CD8-positive, alpha-beta memory T cell (primary cell): Measurements from ENCODE around the gene PDGFB. TPM values are rescaled to one million over a fixed set of nuclear protein-coding genes. Genes with fewer than 3 reads are reported as not detected.

Experiments used
- CTCF ChIA-PET: fragments of 350-600 bp; sonication (Branson Sonifier 250); formaldehyde crosslinking; loops from one replicate; lab custom pipeline; 2021; ENCODE audit warnings: antibody characterized with exemption; lab: Charles Lee
- POLR2A ChIA-PET: fragments of 350-600 bp; sonication (Branson Sonifier 250); formaldehyde crosslinking; loops from one replicate; lab custom pipeline; 2021; ENCODE audit warnings: antibody characterized with exemption; lab: Charles Lee
- DNase-seq, 5 donors: peaks; one replicate each; pipeline versions ENCODE4 v3.0.0 to v3.0.0-alpha.2; 2020 to 2022; ENCODE audit warnings: mixed read lengths in 1 of 5
- H3K27ac ChIP-seq: one replicate; pipeline ENCODE4 v1.7.0; 2013; ENCODE audit warnings: low read depth, mild to moderate bottlenecking, low read length, moderate library complexity
- H3K27me3 ChIP-seq: 2 replicates; pipeline ENCODE4 v1.7.0; 2013; ENCODE audit warnings: low read length, mild to moderate bottlenecking; ENCODE audit not compliant: insufficient read depth, poor library complexity, severe bottlenecking
- H3K36me3 ChIP-seq: 2 replicates; pipeline ENCODE4 v1.7.0; 2013; ENCODE audit warnings: mild to moderate bottlenecking, low read length, moderate library complexity; ENCODE audit not compliant: insufficient read depth
- H3K4me1 ChIP-seq: 2 replicates; pipeline ENCODE4 v1.7.0; 2013; ENCODE audit warnings: mild to moderate bottlenecking, low read length, moderate library complexity; ENCODE audit not compliant: insufficient read depth
- H3K4me3 ChIP-seq: 2 replicates; pipeline ENCODE4 v1.7.0; 2013; ENCODE audit warnings: mild to moderate bottlenecking, low read length
- H3K9me3 ChIP-seq: 2 replicates; pipeline ENCODE4 v1.7.0; 2013; ENCODE audit warnings: mild to moderate bottlenecking, low read length
- H3K27ac Mint-ChIP-seq, 8 donors: one replicate each; pipeline ENCODE4 v1.8.0; 2020 to 2021; ENCODE audit warnings: mixed read lengths in 8 of 8, mild to moderate bottlenecking in 6 of 8, inconsistent platforms in 3 of 8, moderate library complexity in 3 of 8
- H3K27me3 Mint-ChIP-seq, 2 donors: one replicate each; pipeline ENCODE4 v1.8.0; 2020 to 2021; ENCODE audit warnings: mixed read lengths in 2 of 2, mild to moderate bottlenecking in 1 of 2, moderate library complexity in 1 of 2
- H3K36me3 Mint-ChIP-seq, 3 donors: one replicate each; pipeline ENCODE4 v1.8.0; 2020 to 2021; ENCODE audit warnings: mixed read lengths in 3 of 3, inconsistent platforms in 1 of 3, mild to moderate bottlenecking in 1 of 3
- H3K4me1 Mint-ChIP-seq, 3 donors: one replicate each; pipeline ENCODE4 v1.8.0; 2020 to 2021; ENCODE audit warnings: mixed read lengths in 3 of 3, inconsistent platforms in 1 of 3, mild to moderate bottlenecking in 1 of 3
- H3K4me3 Mint-ChIP-seq, 7 donors: one replicate each; pipeline ENCODE4 v1.8.0; 2020 to 2021; ENCODE audit warnings: mixed read lengths in 7 of 7, mild to moderate bottlenecking in 6 of 7, moderate library complexity in 4 of 7, inconsistent platforms in 2 of 7
- H3K9me3 Mint-ChIP-seq, 5 donors: one replicate each; pipeline ENCODE4 v1.8.0; 2020 to 2022; ENCODE audit warnings: mixed read lengths in 5 of 5, mild to moderate bottlenecking in 3 of 5, moderate library complexity in 2 of 5, inconsistent platforms in 1 of 5
- polyA plus RNA-seq: library from polyadenylated mRNA; unstranded; fragments of 300-500 nt; fragmentation: Illumina TruSeq; gene quantifications from one replicate; pipeline ENCODE4 v1.2.3, GENCODE V29; 2021
- total RNA-seq, 2 experiments: library from RNA; stranded (reverse); gene quantifications; one replicate each; pipeline ENCODE4 v1.2.3, GENCODE V29; 2021

Gene PDGFB
- total and polyA plus RNA-seq, 3 experiments from 2014 or later: 2.3 to 18.2 (median 3.0) TPM

GRCh38 chr22:39289533-39289932 lies 44.8 kb upstream of the PDGFB start:
- CTCF ChIA-PET: interaction anchor here (1.3 kb wide), 1 partner anchor 29 kb away, joined by 3 read pairs; no protein-coding TSS in a partner anchor

GRCh38 chr22:39288135-39288898 lies 43.5 kb upstream of the PDGFB start:
- Mint-ChIP-seq H3K27me3 (peaks cover 0 to 2% of the 10 kb centered on the region in 2 donors), H3K27ac (no peak overlapping the region), H3K4me3 (no peak overlapping the region), H3K4me1 (peaks cover 3 to 9% (median 8%) of the 10 kb centered on the region in 3 donors), H3K36me3 (peaks cover 0 to 5% (median 0%) of the 10 kb centered on the region in 3 donors), H3K9me3 (peaks cover 0 to 5% (median 3%) of the 10 kb centered on the region in 5 donors)
- Histone ChIP-seq H3K36me3 (no peaks in the 10 kb centered on the region), H3K9me3 (no peaks in the 10 kb centered on the region), H3K4me3 (no peak overlapping the region), H3K4me1 (no peaks in the 10 kb centered on the region), H3K27me3 (no peaks in the 10 kb centered on the region), H3K27ac (no peak overlapping the region)
- CTCF ChIA-PET: no interaction called here
- no peak for DNase-seq
- POLR2A ChIA-PET: no interaction called here

More at GRCh38 chr22:39289533-39289932, 44.8 kb upstream of the PDGFB start:
- Mint-ChIP-seq H3K27me3 (peaks cover 2 to 4% of the 10 kb centered on the region in 2 donors), H3K4me1 (peaks cover 3 to 9% (median 8%) of the 10 kb centered on the region in 3 donors), H3K27ac (no peak overlapping the region), H3K4me3 (no peak overlapping the region), H3K9me3 (peaks cover 0 to 5% (median 3%) of the 10 kb centered on the region in 5 donors), H3K36me3 (peaks cover 0 to 5% (median 0%) of the 10 kb centered on the region in 3 donors)
- POLR2A ChIA-PET: no interaction called here
- no peaks in the 10 kb centered on the region for H3K36me3 ChIP-seq
- DNase-seq: no peak
- H3K4me3 ChIP-seq: no peak overlapping the region
- no peak overlapping the region for H3K27ac ChIP-seq
- no peaks in the 10 kb centered on the region for H3K27me3 ChIP-seq
- H3K4me1 ChIP-seq: no peaks in the 10 kb centered on the region
- no peaks in the 10 kb centered on the region for H3K9me3 ChIP-seq

DNA sequence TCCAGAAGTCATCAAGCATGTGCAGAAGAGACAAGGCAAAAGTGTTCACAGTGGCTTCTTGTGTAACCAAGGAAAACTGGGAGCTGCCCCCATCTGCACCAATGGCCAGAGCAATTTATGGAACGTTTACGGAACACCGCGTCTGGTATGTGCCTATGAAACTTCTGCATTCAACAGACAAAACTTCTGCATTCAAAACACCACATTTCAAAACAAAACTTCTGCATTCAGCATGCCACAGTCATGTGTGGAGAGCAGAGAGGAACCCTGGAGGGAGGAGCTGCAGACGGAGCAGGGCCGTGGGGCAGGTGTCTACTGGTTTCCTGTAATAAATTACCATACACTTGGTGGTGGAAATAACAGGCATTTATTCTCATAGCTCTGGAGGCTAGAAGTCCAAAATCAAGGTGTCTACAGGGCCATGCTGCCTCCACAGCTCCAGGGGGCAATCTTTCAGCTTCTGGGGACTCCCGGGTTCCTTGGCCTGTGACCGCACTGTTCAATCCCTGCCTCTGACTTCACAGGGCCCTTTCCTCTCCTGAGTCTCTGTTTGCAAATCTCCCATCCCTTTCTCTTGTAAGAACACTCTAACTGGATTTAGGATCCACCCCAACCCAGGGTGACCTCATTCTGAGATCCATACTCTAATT lies 42.4 kb upstream of the PDGFB start:
- Mint-ChIP-seq H3K36me3 (peaks cover 0 to 5% (median 0%) of the 10 kb centered on the region in 3 donors), H3K4me1 (peaks cover 3 to 9% (median 8%) of the 10 kb centered on the region in 3 donors), H3K27ac (peak overlapping the region in 1 of 8 donors; percentile 27), H3K27me3 (peaks cover 0 to 2% of the 10 kb centered on the region in 2 donors), H3K9me3 (peaks cover 0 to 5% (median 3%) of the 10 kb centered on the region in 5 donors), H3K4me3 (no peak overlapping the region)
- H3K36me3 ChIP-seq: no peaks in the 10 kb centered on the region
- no peak overlapping the region for H3K4me3 ChIP-seq
- DNase-seq: no peak
- H3K27me3 ChIP-seq: no peaks in the 10 kb centered on the region
- H3K27ac ChIP-seq: peak overlapping the region; percentile 4
- H3K4me1 ChIP-seq: no peaks in the 10 kb centered on the region
- ChIA-PET POLR2A (no interaction called here), CTCF (no interaction called here)
- no peaks in the 10 kb centered on the region for H3K9me3 ChIP-seq

DNA sequence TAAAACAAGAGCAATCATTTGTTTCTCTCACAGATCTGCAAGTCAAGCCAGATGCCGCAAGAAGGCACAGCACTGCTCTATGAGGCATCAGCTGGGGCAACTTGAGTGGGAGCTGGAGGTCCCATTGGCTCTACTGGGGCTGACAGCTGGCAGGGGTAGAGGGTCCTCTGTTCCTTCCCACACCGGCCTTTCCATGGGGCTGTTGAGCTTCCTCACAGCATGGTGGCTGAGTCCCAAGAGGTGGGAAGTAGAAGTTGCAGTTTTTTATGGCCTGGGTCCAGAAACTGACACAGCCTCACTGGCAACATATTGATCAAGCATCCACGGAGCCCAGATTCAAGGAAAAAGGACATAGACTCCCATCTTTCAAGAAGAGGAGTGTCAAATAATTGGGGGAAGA lies 40.2 kb upstream of the PDGFB start:
- Mint-ChIP-seq H3K27ac (no peak overlapping the region), H3K36me3 (peaks cover 0 to 5% (median 0%) of the 10 kb centered on the region in 3 donors), H3K4me3 (no peak overlapping the region), H3K4me1 (peaks cover 3 to 9% (median 8%) of the 10 kb centered on the region in 3 donors), H3K27me3 (no peaks in the 10 kb centered on the region), H3K9me3 (peaks cover 0 to 5% (median 3%) of the 10 kb centered on the region in 5 donors)
- Histone ChIP-seq H3K36me3 (no peaks in the 10 kb centered on the region), H3K27ac (no peak overlapping the region), H3K9me3 (no peaks in the 10 kb centered on the region), H3K4me1 (no peaks in the 10 kb centered on the region), H3K27me3 (no peaks in the 10 kb centered on the region), H3K4me3 (no peak overlapping the region)
- ChIA-PET POLR2A (no interaction called here), CTCF (interaction anchor here (2.5 kb wide), 1 partner anchor 114 kb away, joined by 9 read pairs; no protein-coding TSS in a partner anchor)
- DNase-seq: no peak

DNA sequence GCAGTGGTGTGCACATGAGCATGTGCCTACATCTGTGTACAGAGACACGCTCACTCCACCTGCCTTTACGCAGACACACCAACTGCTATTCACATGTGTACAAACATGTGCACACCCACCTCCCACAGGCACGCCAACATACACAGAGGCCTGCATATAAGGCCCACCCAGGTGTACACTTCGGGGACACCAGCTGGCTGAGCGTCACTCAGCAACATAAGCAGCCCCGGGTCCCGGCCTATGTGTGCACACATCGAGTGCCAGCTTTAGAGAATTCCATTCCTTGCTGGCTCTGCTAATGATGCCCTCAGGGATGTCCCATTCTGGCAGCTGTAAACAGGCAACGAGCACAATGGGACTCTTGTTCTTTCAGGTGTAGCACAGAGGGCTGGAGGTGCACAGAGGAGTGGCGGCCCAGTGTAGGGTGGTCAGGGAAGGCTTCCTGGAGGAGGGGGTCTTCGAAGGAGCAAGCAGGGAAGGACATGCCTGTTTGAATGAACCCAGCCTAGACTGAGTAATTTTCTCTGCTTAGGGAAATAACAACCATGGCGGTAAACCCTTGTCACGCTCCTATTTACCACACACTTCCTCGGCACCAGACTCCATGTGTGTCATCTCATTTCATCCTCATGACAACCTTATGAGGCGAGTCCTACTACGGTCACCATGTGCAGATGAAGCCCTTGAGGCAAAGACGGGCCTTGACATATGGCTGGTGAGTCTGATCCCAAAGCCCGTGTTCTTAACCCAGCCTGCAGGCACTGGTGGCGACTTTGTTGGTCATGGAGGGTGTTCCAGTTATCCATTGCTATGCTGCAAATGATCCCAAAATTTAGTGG lies 39.6 kb upstream of the PDGFB start:
- no peaks in the 10 kb centered on the region for H3K27me3 Mint-ChIP-seq
- Histone ChIP-seq H3K36me3 (no peaks in the 10 kb centered on the region), H3K4me1 (no peaks in the 10 kb centered on the region), H3K9me3 (no peaks in the 10 kb centered on the region), H3K27ac (peak overlapping the region; percentile 67), H3K4me3 (no peak overlapping the region), H3K27me3 (no peaks in the 10 kb centered on the region)
- H3K4me1 Mint-ChIP-seq: peaks cover 3 to 9% (median 8%) of the 10 kb centered on the region in 3 donors
- H3K9me3 Mint-ChIP-seq: peaks cover 0 to 5% (median 3%) of the 10 kb centered on the region in 5 donors
- no peak overlapping the region for H3K27ac Mint-ChIP-seq
- ChIA-PET POLR2A (no interaction called here), CTCF (interaction anchor here (2.5 kb wide), 1 partner anchor 114 kb away, joined by 9 read pairs; no protein-coding TSS in a partner anchor)
- no peak for DNase-seq
- H3K36me3 Mint-ChIP-seq: peaks cover 0 to 5% (median 0%) of the 10 kb centered on the region in 3 donors
- H3K4me3 Mint-ChIP-seq: no peak overlapping the region

DNA sequence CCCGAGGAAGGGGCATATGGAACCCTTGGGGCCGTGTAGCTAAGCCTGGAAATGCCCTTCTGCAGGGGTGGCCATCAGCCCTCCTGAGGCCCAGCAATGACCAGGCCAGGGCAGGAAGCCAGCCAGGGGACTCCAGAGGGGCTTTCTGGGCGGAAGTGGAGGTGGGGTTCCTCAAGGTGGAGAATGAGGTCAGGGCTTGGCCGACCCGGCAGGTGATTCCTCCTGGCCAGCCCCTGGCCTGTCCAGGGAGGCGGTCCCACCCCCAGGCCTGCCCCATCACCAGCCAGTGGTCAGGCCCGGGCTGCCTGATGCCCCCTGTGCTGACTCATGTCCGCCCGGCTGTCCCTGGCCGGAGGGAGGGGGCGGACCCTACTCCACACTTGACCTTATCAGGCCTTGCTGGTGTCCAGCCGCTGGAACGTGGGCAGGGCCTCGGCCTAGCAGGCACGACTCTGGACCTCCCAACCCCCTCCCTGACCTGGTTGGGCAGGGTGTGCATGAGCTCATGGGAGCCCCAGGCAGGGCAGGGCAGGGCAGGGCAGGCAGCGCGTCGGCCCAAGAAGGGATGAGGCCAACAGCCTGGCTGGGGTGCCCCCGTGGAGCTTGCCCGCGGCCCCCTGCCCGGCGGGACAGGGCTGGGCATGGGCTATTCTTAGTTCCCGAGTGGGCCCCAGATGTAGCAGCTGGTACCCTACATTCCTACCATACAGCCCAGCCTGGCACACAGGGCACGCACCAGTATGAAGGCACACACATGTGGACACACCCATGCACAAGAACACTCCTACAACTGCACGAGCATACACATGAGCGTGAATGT lies 38.8 kb upstream of the PDGFB start:
- Mint-ChIP-seq H3K9me3 (peaks cover 0 to 5% (median 3%) of the 10 kb centered on the region in 5 donors), H3K36me3 (peaks cover 0 to 5% (median 0%) of the 10 kb centered on the region in 3 donors), H3K27ac (no peak overlapping the region), H3K4me1 (peaks cover 3 to 9% (median 8%) of the 10 kb centered on the region in 3 donors), H3K4me3 (no peak overlapping the region), H3K27me3 (no peaks in the 10 kb centered on the region)
- no peak for DNase-seq
- ChIA-PET POLR2A (no interaction called here), CTCF (interaction anchor here (0.8 to 2.5 kb wide), 2 partner anchors 20 to 113 kb away, joined by 3 to 9 read pairs; no protein-coding TSS in a partner anchor)
- Histone ChIP-seq H3K36me3 (no peaks in the 10 kb centered on the region), H3K27ac (peak overlapping the region; percentile 67), H3K4me3 (no peak overlapping the region), H3K4me1 (no peaks in the 10 kb centered on the region), H3K9me3 (no peaks in the 10 kb centered on the region), H3K27me3 (no peaks in the 10 kb centered on the region)
